ENCODE results near the gene YES1. TPM values are rescaled to one million over a fixed set of nuclear protein-coding genes. Genes with fewer than 3 reads are reported as not detected.
A peak's percentile ranks its signal among the peaks of the same experiment; 100 is the strongest.

The YES1 gene
- 100 to 1,000 TPM in 1 of 2 donors, 10 to 100 TPM in 1; 88.5 to 116 TPM for total RNA-seq

- 0% methylated on average over 26 of the region's 59 CpGs for WGBS
- Histone ChIP-seq H3K4me1 (replicated peaks) (no peaks in the 10 kb centered on the region), H3K27me3 (replicated peaks; ENCODE audit: insufficient read depth) (no peaks in the 10 kb centered on the region), H3K27ac (peak within 1 kb of the TSS; percentile 93 to 96), H3K9me3 (no peaks in the 10 kb centered on the region), H3K36me3 (no peaks in the 10 kb centered on the region), H3K4me3 (peak within 1 kb of the TSS; percentile 82 to 94)
- TF ChIP-seq POLR2A (IDR thresholded peaks at IDR 0.05) (peak; percentile 75), POLR2AphosphoS5 (IDR thresholded peaks at IDR 0.05) (peak; percentile 48), CTCF (IDR thresholded peaks at IDR 0.05) (no peak)
- intact Hi-C loops (cut with DNase I) = no loop called here
- peak; percentile 81 for DNase-seq (ENCODE audit: low spot score)
Observed at GRCh38 chr18:811892-812375, at the start of gene YES1. Gene YES1, minus strand, starts transcription at chr18:812242. Its CDS starts 55,415 bp downstream, at chr18:756827.

- DNase-seq (ENCODE audit: low spot score) = no peak
- 48% methylated on average over 2 of the region's 2 CpGs for WGBS
- intact Hi-C loops (cut with DNase I) = no loop called here
- TF ChIP-seq POLR2A (IDR thresholded peaks at IDR 0.05) = no peak
- Histone ChIP-seq H3K4me1 (replicated peaks) (no peaks in the 10 kb centered on the region), H3K27me3 (replicated peaks; ENCODE audit: insufficient read depth) (no peaks in the 10 kb centered on the region), H3K9me3 (no peaks in the 10 kb centered on the region), H3K27ac (no peak overlapping the region), H3K4me3 (no peak overlapping the region), H3K36me3 (no peaks in the 10 kb centered on the region)
Observed at GRCh38 chr18:857986-858385, 45.9 kb upstream of the YES1 start.

GRCh38 chr18:853471-853870 is 41.4 kb upstream of the YES1 start:
- H3K4me1 ChIP-seq (replicated peaks) = no peaks in the 10 kb centered on the region
- TF ChIP-seq CTCF (IDR thresholded peaks at IDR 0.05) (no peak), POLR2AphosphoS5 (IDR thresholded peaks at IDR 0.05) (no peak), POLR2A (IDR thresholded peaks at IDR 0.05) (no peak)
- no peaks in the 10 kb centered on the region for H3K9me3 ChIP-seq
- no peak overlapping the region for H3K4me3 ChIP-seq
- no peak for DNase-seq (ENCODE audit: low spot score)
- WGBS = 92% methylated on average over 5 of the region's 5 CpGs
- no peak overlapping the region for H3K27ac ChIP-seq
- H3K27me3 ChIP-seq (replicated peaks; ENCODE audit: insufficient read depth) = no peaks in the 10 kb centered on the region
- intact Hi-C loops (cut with DNase I) = no loop called here
- H3K36me3 ChIP-seq = no peaks in the 10 kb centered on the region

GRCh38 chr18:850960-851359 is 38.9 kb upstream of the YES1 start:
- intact Hi-C loops (cut with DNase I) = no loop called here
- no peaks in the 10 kb centered on the region for H3K27me3 ChIP-seq (replicated peaks; ENCODE audit: insufficient read depth)
- no peak overlapping the region for H3K4me3 ChIP-seq
- H3K9me3 ChIP-seq = no peaks in the 10 kb centered on the region
- no peak for DNase-seq (ENCODE audit: low spot score)
- no peaks in the 10 kb centered on the region for H3K4me1 ChIP-seq (replicated peaks)
- TF ChIP-seq POLR2AphosphoS5 (IDR thresholded peaks at IDR 0.05) = no peak
- TF ChIP-seq POLR2A (IDR thresholded peaks at IDR 0.05) = no peak
- no peak for TF ChIP-seq CTCF (IDR thresholded peaks at IDR 0.05)
- H3K27ac ChIP-seq = no peak overlapping the region
- 74% methylated on average over 4 of the region's 4 CpGs for WGBS
- no peaks in the 10 kb centered on the region for H3K36me3 ChIP-seq

GRCh38 chr18:849021-849420 is 37.0 kb upstream of the YES1 start:
- Histone ChIP-seq H3K9me3 (no peaks in the 10 kb centered on the region), H3K27me3 (replicated peaks; ENCODE audit: insufficient read depth) (no peaks in the 10 kb centered on the region), H3K4me1 (replicated peaks) (no peaks in the 10 kb centered on the region), H3K36me3 (no peaks in the 10 kb centered on the region), H3K4me3 (no peak overlapping the region), H3K27ac (no peak overlapping the region)
- 76% methylated on average over 4 of the region's 4 CpGs for WGBS
- no peak for TF ChIP-seq POLR2AphosphoS5 (IDR thresholded peaks at IDR 0.05)
- TF ChIP-seq POLR2A (IDR thresholded peaks at IDR 0.05) = no peak
- TF ChIP-seq CTCF (IDR thresholded peaks at IDR 0.05) = no peak
- intact Hi-C loops (cut with DNase I) = no loop called here
- no peak for DNase-seq (ENCODE audit: low spot score)

Data from prostate gland (tissue), 2 donors.